ENCODE data around the gene USF3.

USF3 gene

DNA sequence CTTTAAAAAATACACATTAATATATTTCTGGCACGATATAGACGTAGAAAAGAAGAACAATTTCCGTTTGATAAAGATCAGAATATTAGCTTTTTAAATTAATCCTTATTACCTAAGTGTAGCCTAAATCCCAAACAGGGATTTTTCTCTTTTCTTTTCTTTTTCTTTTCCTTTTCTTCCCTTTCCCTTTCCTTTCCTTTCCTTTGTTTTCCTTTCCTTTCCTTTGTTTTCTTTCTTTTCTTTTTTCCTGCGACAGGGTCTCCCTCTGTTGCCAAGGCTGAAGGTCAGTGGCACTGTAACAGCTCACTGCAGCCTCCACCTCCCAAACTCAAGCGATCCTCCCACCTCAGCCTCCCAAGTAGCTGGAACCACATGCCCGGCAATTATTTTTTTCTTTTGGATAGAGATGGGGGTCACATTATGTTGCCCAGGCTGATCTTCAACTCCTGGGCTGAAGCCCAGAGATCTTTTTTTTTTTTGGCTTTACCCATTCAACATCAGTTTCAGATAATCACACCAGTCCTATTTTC is 1.8 kb upstream of the USF3 start:
- DNase-seq, result no peak

DNA sequence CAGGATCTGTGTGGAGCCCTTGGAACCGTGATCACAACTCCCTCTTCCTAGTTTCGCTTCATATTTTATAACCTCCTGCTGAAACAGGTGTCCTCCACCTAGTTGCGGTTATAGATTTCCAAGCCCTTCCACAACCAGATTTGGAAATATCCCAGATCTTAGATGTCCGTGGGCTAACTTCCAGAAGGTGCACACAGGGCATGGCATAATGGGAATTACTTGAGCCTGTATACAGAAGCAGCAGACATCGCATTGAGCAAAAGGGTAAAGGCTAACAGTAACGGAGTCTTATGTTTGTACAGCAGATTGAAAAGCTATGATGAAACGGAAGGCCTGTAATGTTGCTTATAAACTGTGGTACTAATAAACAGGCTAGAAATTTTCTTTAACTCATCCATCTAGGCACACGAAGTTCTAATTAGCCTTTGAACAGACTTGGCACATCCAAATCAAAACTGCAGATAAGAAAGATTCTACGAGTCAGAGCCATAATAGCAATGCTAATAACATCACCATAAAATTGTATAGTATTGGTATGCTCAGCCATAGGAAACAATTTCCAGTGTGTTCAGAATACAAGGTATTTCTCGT is 1.2 kb upstream of the USF3 start:
- no peak for DNase-seq

DNA sequence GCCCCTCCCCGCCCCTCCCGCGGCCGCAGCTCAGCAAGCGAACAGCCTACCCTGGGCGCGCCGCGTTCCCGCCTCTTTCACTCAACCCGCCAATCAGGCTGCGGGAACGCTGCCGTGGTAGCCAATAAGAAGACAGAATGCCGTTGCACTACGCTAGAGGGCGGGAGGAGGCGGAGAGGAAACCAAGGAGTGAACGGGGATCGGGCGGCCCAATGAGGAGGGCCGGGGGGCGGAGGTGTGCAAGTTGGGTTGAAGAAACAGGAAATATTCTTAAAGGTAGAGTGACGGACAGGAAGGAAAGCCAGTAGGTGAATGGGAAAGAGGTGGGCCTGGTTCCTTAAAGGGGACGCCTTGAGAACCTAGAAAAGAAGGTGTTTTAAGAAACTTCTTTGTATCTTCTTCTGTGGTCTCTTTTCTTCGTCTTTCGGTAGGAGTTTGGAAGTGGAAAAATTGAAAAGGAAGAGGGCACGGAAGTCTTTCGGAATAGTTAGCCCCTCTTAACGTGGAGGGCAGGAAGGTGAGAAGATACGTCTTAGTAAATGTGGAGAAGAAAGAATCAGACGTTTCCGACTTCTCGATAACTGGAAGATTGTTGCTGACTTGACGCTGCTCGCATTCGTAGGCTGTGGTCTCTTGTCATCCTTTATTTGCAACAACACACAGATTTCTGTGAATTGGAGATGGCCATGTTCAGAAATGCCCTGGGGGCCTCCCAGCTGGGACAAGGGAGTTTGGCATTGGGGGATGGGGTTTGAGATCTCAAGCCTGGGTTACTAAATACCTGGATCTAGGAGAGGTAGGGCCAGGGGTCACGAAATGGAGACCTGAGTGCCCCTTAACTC is 437 bp upstream of the USF3 start:
- DNase-seq, result peak; percentile 92

DNA sequence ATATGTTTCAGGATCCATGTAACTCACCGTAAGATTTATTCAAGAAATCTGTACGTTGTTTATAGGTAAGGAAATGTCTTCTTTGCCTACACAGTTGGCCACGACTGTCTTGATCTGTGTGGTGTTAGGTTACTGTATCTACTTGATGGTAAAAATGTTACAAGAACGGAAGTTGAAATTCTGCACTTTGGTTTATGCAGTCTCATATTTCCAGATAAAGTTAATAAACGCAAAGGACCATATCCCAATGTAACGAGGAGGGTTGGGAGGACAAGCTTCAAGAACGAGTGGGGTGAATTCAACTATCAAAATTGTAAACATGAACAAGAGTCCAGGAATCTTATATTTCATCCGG is 1.0 kb downstream of the USF3 start:
- no peak for DNase-seq

DNA sequence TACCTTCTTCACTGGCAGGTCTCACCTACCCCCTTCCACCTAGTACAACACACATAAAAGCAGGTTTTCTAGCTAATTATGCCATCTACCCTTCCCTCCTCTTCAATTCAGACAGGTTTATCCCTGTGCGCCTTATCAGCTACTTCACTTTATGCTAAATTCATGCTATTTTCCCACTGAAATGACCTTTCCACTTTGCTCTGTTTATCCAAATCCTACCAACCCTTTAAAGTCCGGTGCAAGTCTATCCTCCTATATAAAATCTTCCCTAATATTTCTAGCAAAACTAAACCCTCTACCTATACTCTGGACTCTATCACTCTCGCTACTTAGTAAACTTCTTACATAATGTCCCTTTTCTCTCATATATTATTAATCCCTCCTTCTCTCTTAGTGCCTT is 6.0 kb downstream of the USF3 start:
- DNase-seq, result no peak

DNA sequence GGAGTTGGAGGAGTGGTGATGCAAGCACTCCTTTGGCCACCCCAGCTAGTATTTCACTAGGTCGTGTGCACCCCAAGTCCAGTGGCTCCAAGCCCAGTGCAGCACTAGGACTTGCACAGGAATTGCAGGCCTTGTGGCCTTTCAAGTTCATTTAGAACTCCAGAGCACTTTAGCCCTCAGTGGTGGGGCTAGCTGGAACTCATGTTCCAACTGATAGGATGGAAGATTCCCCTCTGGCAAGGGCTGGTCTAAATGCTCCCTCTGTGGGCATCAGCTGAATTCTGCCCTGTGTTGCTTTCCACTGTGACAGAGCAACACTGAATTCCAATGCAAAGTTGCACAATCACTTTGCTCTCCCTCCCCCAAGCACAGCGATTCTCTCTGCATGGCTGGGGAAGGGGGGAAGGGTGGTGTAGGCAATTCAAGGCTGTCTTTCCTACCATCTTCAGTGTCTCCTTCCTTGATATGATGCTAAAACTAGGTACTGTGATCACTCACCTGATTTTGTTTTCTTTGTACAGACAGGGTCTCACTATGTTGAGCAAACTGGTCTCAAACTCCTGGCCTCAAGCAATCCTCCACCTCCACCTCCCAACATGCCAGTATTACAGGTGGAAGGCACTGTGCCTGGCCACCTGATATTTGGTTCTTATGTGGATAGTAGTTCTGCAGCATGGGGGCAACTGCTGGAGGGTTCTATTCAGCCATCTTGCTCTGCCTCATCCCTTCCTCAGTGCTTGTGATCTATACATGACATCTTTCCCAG is 10.3 kb downstream of the USF3 start:
- no peak for DNase-seq

DNA sequence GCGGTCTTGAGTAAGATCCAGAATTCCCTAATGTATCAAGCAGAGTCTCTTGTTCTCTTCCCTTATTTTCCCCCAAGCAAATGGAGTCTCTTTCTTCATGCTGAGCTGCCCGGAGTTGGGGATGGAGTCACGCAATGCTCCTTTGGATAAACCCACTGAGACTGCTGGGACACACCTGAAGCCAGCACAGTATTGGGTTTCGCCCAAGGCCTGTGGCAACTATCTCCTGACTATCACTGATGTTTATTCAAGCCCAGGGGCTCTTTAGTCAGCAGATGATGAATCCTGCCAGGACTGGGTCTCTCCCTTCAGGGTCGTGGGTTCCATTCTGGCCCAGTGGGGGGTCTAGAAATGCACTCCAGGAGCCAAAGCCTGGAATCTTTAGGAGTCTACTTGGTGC is 11.3 kb downstream of the USF3 start:
- no peak for DNase-seq

DNA sequence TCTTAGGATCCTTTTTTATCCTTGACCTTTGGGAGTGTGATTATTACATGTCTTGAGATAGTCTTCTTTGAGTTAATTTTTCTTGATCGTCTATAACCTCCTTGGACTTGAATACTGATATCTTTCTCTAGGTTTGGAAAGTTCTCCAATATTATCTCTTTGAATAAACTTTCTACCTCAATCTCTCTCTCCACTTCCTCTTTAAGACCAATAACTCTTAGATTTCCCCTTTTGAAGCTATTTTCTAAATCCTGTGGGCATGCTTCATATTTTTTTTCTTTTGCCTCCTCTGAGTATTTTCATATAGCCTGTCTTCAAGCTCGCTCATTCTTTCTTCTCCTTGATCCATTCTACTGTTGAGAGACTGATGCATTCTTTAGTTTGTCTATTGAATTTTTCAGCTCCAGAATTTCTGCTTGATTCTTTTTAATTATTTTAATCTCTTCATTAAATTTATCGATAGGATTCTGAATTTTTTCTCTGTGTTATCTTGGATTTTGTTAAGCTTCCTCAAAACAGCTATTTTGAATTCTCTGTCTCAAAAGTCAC is 12.1 kb downstream of the USF3 start:
- DNase-seq, result no peak

DNA sequence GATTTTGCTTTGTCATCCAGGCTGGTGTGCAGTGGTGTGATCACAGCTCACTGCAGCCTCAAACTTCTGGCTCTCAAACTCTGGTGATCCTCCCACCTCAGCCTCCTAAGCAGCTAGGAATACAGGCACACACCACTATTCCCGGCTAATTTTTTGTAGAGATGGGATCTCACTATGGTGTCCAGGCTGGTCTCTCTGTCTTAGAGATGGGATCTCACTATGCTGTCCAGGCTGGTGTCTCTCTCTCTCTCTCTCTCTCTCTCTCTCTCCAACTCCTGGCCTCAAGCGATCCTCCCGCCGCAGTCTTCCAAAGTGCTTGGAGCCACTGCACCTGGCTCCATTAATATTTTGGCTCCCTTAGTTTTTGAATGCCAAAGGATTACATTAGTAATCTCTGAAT is 17.7 kb downstream of the USF3 start:
- no peak for DNase-seq

DNA sequence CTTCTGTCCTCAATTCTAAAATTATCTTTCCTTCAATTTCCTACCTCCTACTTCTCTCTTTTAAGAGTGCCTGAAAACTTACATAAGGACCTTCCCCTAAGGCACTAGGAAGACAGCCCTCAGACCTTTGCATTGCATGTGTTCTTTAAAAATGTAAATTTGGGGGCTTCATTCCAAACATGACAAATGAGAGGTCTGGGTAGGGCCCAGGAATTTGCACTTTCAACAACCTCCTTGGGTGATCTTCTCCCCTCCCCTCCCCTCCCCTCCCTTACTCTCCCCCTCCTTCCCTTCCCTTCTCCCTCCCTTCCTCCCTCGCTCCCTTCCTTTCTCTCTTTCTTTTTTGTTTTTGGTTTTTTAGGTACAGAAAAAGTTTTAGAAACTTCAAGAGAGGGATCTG is 18.7 kb downstream of the USF3 start:
- DNase-seq, result no peak

DNA sequence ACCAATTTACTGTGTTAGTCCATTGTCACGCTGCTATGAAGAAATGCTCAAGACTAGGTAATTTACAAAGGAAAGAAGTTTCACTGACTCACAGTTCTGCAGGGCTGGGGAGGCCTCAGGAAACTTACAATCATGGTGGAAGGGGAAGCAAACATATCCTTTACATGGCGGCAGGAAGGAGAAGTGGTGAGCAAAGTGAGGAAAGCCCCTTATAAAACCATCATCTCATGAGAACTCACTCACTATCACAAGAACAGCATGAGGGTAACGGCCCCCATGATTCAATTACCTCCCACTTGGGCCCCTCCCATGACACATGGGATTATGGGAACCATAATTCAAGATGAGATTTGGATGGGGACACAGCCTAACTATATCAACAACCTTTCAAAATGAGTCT is 20.2 kb downstream of the USF3 start:
- DNase-seq, result no peak

DNA sequence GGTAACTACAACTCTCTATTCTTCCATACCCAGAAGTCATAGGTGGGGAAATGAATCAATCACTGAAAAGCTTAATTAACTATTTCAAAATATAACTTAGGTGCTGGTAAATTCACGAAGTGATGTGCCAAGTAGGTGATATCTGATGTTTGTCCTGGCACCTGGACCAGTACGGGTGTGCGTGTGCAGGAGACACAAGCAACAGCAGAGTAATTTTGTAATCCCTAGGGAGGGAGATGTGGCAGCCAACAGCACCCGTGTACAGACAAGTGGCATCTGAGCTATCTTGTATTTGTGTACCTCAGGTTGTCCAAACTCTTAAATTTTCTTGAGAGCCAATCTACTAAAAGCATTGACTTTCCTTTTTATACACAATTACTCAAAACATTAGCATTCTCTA is 22.8 kb downstream of the USF3 start:
- DNase-seq, result no peak

DNA sequence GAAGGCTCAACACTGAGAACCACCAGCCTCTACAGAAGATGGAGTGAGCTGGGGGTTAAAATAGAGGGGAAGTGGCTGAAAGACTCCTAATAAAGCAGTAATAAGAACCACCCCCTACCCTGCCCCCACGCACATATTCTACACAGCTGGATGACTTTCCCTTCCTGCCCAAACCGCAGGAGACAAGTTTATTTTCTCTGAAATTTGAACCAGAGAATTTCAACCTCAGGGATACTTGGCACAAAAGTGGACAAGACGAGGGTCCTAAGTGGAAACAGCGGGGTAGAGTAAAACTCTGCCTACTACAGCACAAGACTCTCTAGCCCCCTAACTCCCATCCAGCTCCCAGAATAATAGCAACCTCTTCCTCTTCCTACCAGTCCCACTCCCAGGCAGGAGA is 28.4 kb downstream of the USF3 start:
- DNase-seq, result no peak

DNA sequence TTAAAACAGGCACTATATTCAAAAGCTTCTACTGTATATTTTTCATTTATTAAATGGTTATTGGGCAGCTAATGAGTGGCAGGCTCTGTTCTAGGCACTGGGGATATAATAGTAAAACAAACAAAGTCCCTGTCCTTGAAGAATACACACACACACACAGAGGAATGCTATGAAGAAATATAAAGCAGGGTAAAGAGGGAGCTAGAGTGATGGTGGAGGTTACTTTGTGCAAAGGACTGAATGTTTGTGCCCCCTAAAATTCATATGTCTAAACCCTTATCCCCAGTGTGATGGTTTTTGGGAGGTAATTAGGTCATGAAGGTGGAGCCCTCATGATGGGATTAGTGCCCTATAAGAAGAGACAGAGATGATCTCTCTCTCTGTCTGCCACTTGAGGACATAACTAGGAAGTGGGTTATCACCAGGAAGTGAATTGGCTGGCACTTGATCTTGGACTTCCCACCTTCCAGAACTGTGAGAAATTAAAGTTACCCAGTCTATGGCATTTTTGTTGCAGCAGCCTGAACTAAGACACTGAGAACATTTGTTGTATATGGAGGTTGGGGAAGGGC is 31.8 kb downstream of the USF3 start:
- DNase-seq, result no peak

DNA sequence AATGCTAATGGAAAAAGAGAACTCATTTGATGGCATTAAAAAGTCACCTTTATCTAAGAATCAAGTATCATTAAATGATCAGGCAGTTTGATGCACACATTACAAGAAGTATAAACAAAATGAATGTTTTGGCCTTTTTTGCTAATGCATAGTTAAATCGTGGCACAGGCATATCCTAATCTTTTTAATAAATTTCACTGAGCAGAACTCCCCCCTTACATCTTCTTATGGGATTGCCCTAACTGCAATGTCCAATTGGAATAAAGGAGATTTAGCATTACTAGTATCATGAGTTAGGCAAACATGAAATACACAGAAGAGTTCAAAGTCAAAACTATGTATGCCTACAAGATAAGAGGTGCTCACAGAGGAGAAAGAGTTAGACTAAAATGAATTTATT is 32.7 kb downstream of the USF3 start:
- DNase-seq, result no peak

DNA sequence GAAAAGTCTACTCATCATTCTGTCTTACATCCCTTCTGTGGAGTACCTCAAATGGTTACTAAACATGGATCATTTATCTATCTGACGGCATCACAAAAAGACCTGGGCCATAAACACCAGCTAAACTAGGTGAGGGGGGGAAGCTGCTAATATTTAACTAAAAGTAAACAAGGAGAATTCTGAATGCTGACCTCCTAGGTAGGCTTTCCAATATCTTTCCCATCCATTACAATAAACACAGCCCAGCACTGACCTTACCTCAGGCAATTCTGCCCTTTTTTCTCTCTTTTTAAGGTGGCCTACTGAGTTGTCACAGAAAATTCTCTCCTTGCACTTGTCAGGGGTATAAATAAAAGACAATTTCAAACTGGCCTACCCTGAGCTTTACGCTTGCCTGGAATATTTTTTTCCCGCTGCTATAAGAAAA is 33.1 kb downstream of the USF3 start:
- no peak for DNase-seq

DNA sequence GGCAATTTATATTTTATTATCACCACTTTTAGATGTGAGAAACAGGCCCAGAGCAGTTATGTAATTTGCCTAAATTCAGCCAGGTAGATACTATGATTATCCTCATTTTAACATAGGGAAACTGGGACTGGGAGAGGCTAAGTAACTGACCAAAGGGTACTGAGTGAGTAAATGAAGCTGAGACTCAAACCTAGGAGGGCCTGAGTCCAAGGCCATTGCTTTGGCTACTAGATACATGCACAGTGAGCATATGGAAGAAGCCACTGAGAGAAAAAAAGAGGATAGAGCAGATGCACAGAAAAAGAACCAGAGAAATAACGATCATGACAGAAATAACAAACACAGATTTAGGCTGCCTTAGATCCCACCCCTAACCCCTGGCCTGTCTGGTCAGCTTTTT is 33.6 kb downstream of the USF3 start:
- no peak for DNase-seq

DNA sequence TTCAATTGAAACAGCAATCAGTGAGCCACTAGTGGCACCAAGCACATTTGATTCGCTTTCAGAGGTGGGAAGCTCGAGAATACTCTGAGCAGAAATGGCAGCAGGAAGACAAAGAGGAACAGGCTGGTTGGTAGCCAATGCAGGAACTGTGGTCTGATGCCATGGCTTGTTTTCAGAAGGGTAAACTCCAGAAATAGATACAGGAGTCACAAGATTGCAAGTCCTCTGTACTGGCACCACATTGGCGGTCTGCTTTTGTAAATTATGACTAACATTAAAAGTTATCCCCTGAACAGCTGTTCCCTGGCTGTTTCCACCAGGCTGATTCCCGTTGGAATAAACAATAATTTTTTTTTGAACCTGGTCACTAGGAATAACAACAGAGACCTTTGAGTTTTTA is 35.5 kb downstream of the USF3 start:
- no peak for DNase-seq

DNA sequence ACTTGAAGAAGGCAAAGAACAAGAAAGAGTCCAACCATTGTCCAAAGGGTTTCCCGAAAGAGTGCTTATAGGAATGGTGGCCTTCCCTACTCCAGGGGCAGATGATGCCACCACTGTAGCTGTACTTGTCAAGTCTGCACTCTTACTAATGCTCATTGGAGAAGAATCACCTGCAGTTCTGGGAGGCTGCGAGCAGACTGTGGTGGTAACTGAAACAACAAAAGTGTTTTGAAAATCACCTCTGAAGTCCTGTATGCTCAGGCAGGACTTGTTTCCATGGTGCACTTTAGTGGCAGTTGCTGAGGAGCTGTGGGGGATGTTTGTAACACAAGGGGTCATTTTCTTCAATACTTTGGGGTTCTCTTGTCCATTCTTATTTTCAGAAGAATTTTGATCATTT is 36.0 kb downstream of the USF3 start:
- no peak for DNase-seq

DNA sequence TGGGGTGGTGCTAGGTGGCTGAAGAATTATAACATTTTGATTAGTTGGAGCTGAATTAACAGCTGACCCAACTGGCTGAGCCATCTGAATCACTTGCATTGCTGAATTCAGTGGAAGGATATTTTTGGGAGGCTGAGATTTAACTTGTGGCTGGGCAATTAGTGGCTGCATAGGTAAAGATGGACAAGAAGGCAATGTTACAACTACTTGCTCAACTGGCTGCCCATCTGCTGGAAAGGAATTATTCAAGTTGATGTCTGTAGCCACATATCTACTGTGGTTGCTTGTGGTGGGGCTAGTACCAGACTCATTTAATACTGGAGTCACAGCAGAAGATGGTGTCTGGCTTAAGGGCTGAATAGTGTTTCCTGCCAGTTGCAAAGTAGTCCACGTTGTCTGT is 36.4 kb downstream of the USF3 start:
- DNase-seq, result no peak

DNA sequence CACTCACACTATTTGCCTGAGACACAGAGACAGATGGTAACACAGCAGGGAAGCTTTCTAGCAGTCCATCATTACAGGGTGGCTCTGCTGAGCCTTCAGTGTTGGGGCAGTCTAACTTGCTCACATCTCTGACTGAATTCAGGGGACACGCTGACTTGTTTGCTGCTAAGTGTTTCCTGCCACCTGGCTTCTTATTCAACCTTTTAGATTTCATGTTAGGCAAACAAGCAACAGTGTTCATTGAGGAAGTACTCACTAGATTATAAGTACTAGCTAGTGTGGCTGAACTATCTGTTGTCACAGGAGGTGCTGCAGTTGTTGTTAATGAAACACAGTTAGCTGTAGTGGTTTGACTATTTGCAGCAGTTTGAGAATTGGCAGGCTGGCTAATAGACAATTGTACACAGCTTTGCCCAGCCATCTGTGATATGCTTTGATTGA is 37.3 kb downstream of the USF3 start:
- DNase-seq, result peak; percentile 31

DNA sequence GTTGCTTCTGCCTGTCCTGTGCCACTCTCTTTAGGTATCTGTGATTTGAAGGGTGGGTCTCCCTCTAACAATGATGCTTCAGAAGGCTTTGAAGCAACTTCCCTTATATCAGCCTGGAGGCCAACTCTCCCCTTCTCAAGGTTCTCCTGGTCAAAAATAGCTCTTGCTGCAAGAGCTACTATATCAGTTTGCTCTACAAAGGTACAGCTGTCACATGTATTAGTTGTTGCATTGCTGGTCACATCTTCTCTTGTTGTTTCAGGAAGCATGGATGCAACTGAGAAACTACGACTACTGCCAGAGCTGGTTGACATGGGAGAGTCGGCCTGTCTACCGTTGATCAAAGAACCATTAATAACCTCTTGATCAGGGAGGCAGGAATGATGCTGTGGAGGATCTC is 38.3 kb downstream of the USF3 start:
- DNase-seq, result no peak

DNA sequence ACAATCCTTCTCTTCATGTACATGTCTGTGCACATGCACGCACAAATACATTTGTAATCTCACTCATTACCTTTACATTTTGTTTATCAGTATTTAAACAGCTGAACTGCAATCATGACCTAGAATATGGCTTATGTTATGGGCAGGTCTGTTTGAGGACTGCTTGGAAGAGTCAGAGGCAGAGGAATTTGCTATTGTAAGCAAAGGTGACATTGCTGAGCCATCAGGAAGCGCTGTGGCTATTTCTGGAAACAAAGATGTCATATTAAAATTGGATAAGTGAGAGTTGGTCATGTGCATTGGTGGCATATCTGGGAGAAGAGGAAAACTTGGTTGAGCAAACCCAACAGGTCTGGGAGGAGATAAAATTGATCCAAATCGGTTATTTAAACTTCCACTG is 41.6 kb downstream of the USF3 start:
- no peak for DNase-seq
